NCI-H510A treated with DMSO at 0.1 percent for 48 hours (cell line): Measurements from ENCODE around the gene WEE1.
"Not testable (repeated sequence)": the region's sequence is repeated elsewhere in the genome, so short reads cannot be mapped to it uniquely, and the experiment has no call there.

Experiments
- DNase-seq: peaks from one replicate; lab custom pipeline; 2025; lab: John Stamatoyannopoulos, UW

The WEE1 gene

DNA sequence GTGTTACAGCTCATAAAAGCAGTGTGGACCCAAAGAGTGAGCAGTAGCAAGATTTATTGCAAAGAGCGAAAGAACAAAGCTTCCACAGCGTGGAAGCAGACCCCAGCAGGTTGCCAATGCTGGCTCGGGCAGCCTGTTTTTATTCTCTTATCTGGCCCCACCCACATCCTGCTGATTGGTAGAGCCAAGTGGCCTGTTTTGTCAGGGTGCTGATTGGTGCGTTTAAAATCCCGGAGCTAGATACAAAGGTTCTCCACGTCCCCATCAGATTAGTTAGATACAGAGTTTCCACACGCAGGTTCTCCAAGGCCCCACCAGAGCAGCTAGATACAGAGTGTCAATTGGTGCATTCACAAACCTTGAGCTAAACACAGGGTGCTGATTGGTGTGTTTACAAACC is 48.9 kb downstream of the WEE1 start:
- DNase-seq = not testable (repeated sequence)

- not testable (repeated sequence) for DNase-seq
Measured at GRCh38 chr11:9623053-9623452, 49.6 kb downstream of the WEE1 start.

DNA sequence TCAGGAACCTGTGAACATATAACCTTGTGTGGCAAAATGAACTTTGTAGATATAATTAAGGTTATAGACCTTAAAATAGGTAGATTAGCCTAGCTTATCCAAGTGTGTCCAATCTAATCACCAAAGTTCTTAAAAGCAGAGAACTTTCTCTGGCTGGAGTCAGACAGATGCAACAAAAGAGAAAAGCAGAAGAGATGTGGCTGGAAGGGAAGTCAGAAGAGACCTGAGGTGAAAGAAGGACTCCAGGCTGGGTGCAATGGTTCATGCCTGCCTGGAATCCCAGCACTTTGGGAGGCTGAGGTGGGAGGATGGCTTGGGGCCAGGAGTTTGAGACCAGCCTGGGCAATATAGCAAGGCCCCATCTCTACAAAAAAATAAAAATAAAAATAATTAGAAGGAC is 51.0 kb downstream of the WEE1 start:
- no peak for DNase-seq

GRCh38 chr11:9625162-9625561 is 51.7 kb downstream of the WEE1 start:
- DNase-seq = no peak

DNA sequence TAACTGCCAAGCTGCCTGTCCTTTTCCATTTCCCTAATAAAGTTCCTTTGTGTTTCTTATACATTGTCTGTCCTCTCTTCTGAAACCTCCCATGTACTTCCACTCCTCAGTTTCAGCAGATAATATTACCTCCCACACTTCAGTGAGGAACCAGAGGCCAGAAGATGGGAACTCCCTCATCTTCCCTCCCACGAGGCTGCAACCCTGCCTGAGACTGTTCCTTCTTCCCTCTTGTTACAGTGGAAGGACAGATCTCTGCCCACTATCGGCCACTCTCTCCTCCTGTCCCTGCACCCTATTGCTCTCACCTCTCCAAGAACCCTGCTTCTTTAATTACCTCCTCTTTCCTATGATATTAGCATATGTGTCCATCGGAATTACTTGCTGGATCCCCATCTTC is 52.3 kb downstream of the WEE1 start:
- no peak for DNase-seq

GRCh38 chr11:9626496-9627394 is 53.3 kb downstream of the WEE1 start:
- no peak for DNase-seq

GRCh38 chr11:9629064-9629463 is 55.6 kb downstream of the WEE1 start:
- no peak for DNase-seq

- no peak for DNase-seq
Measured at GRCh38 chr11:9633679-9634078, 60.2 kb downstream of the WEE1 start.

- no peak for DNase-seq
Measured at GRCh38 chr11:9636691-9637090, 63.2 kb downstream of the WEE1 start.

DNA sequence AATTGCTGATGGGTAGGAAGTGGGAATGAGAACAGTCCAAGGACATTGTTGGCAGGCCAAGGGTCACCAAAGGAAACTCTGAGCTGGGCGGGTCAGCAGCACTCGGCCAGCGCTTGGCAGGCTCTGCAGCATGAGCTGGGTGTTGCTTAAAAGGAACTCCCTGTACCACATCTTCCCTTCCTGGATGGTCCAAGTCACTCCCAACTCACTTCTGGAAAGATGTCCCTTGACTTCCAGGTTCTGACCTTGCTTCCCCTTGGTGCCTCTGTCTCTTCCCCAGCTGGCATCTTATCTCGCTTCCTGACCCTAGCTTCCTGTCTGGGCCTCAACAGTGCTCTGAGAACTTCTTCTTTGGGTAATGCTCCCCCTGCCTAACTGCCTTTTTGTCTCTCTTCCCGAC is 65.6 kb downstream of the WEE1 start:
- DNase-seq = no peak
